ENCODE measurements around the gene DENND1A. TPM values are rescaled to one million over a fixed set of nuclear protein-coding genes. Genes with fewer than 3 reads are reported as not detected.

Gene DENND1A
- total RNA-seq, 2 experiments from 2014 or later = 12.2 to 14.5 TPM

DNA sequence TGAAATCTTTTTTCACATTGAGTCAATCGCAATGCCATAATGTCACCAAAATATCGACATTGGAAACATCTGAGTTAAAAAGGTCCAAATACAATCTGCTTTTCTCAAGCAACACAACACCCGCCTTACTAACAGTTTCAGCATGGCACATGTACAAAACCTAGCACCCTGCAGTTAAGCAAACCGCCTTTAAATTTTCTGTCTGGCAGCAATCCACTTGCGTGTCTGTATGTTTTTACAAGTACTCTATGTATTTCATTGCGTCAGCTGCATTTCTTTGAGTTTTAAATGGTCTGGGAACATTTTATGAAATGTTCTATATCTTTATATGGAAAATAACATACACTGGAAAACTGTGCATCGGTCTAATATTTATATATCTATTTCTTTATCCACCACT, 134.6 kb downstream of the DENND1A start:
- Mint-ChIP-seq H3K27ac (no peak overlapping the region), H3K9me3 (ENCODE audit: low read depth) (no peaks in the 10 kb centered on the region), H3K4me3 (no peak overlapping the region), H3K27me3 (no peaks in the 10 kb centered on the region), H3K36me3 (peaks cover 2% of the 10 kb centered on the region), H3K4me1 (peaks cover 4% of the 10 kb centered on the region)
- ATAC-seq (no peak), DNase-seq (no peak)
- CTCF ChIA-PET = no interaction called here

- H3K27me3 Mint-ChIP-seq = no peaks in the 10 kb centered on the region
- peaks cover 4% of the 10 kb centered on the region for H3K4me1 Mint-ChIP-seq
- no peak overlapping the region for H3K4me3 Mint-ChIP-seq
- CTCF ChIA-PET = no interaction called here
- ATAC-seq (no peak), DNase-seq (no peak)
- peaks cover 2% of the 10 kb centered on the region for H3K36me3 Mint-ChIP-seq
- H3K9me3 Mint-ChIP-seq (ENCODE audit: low read depth) = no peaks in the 10 kb centered on the region
- no peak overlapping the region for H3K27ac Mint-ChIP-seq
These were observed 137.4 kb downstream of the DENND1A start for GRCh38 chr9:123792501-123792900.

DNA sequence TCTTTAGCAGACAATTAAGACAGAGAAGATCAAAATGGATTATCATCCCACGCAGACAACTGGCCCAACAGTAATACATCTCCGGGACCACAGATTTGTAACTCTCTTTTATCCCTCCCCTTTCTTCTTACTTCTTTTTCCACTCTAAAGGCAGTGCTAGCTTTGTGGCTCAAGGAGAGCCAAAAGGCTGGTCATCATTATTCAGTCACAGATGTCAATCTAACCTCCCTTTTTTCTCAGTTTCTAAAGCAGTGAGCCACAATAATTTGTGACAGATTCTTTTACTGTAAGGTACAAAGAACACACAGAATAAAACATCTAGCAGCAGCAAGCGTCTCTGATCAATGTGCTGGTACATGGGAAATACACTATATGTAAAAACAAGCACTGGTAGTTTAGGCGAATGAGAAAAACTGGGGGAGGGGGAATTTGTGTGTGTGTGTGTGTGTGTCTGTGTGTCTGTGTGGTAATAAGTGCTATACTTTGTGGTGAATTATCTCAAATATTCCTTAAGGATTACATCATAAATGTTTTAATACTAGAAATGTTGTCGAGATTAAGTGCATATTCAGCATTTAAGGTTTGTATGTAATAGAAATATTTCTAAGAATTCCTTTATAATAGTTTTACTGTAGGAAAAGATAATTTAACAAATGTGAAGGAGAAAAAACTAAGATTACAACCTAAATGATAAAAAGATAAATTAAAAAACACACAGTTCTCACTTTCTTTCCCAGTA, 140.2 kb downstream of the DENND1A start:
- CTCF ChIA-PET = no interaction called here
- H3K36me3 Mint-ChIP-seq = peaks cover 2% of the 10 kb centered on the region
- H3K27ac Mint-ChIP-seq = no peak overlapping the region
- H3K4me3 Mint-ChIP-seq = no peak overlapping the region
- ATAC-seq (no peak), DNase-seq (no peak)
- H3K4me1 Mint-ChIP-seq = no peaks in the 10 kb centered on the region
- no peaks in the 10 kb centered on the region for H3K27me3 Mint-ChIP-seq
- H3K9me3 Mint-ChIP-seq (ENCODE audit: low read depth) = no peaks in the 10 kb centered on the region

DNA sequence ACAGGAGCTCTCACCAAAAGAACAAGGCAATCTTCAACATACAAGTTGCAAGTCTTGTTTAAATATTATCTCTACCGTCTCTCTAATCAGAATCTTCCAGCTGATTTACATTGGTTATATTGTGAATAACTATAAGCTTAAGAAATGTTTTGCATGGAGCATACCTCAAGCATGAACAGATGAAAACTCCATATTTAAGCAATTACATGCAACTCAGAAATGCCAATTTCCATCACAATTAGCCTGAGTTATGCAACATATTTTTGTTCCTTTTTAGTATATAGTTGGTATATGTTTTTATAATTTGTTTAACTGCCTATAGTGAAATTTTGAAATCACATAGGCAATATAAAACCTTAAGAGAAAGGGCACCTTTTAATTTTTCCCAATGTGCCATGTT, 142.5 kb downstream of the DENND1A start:
- H3K4me1 Mint-ChIP-seq = no peaks in the 10 kb centered on the region
- no peaks in the 10 kb centered on the region for H3K9me3 Mint-ChIP-seq (ENCODE audit: low read depth)
- H3K36me3 Mint-ChIP-seq = peaks cover 2% of the 10 kb centered on the region
- no peak for DNase-seq
- no peak overlapping the region for H3K4me3 Mint-ChIP-seq
- H3K27ac Mint-ChIP-seq = no peak overlapping the region
- ATAC-seq = no peak
- no peaks in the 10 kb centered on the region for H3K27me3 Mint-ChIP-seq
- CTCF ChIA-PET = no interaction called here

GRCh38 chr9:123784518-123784917, 145.4 kb downstream of the DENND1A start:
- Mint-ChIP-seq H3K27me3 (no peaks in the 10 kb centered on the region), H3K27ac (no peak overlapping the region), H3K4me1 (no peaks in the 10 kb centered on the region), H3K36me3 (no peaks in the 10 kb centered on the region), H3K4me3 (no peak overlapping the region), H3K9me3 (ENCODE audit: low read depth) (no peaks in the 10 kb centered on the region)
- DNase-seq = no peak
- CTCF ChIA-PET = no interaction called here
- ATAC-seq = no peak

GRCh38 chr9:123778232-123778902, 151.6 kb downstream of the DENND1A start:
- Mint-ChIP-seq H3K27me3 (no peaks in the 10 kb centered on the region), H3K4me3 (no peak overlapping the region), H3K4me1 (peaks cover 8% of the 10 kb centered on the region), H3K27ac (no peak overlapping the region), H3K9me3 (ENCODE audit: low read depth) (no peaks in the 10 kb centered on the region), H3K36me3 (no peaks in the 10 kb centered on the region)
- CTCF ChIA-PET = no interaction called here
- DNase-seq (no peak), ATAC-seq (no peak)

DNA sequence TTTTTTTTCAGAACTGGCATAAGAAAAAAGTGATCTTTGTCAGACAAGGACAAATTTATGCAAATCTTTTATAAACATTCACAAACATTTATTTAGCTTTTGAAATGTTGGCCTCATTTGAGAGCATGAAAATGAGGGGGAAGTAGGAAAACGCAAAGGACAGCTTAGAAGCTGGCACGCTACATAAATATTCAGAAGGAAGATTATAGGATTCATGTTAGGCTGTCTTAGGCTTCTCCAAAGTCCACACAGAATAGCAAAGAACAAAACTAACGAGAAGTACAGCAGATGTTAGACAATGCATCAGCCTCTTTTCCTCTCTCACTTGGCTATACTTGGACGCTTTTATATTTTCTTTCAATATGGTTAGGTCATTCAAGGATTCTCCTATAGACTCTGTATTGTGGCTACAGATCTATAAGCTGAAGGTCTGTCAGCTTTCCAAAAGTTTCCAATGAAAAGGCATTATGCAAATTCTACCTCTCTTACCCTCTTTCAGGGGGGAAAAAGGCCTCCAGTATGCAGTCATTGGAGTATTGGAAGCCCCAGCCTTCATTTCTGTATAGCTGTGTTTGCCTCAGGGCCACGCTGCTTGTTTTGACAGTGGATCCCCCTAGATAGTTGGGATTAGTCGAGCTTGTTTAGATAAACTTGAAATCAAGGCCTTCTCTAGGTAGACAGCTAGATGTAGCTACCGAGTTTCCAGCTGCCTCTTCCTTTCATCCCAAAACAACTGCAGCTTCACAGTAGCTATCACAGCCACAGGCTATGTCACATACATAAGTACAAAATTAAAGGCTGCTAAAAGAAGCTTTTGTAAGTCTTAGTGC, 153.0 kb downstream of the DENND1A start:
- no peak overlapping the region for H3K4me3 Mint-ChIP-seq
- no peak for DNase-seq
- no peaks in the 10 kb centered on the region for H3K36me3 Mint-ChIP-seq
- no peaks in the 10 kb centered on the region for H3K9me3 Mint-ChIP-seq (ENCODE audit: low read depth)
- H3K4me1 Mint-ChIP-seq = peaks cover 8% of the 10 kb centered on the region
- no peak overlapping the region for H3K27ac Mint-ChIP-seq
- CTCF ChIA-PET = no interaction called here
- no peak for ATAC-seq
- H3K27me3 Mint-ChIP-seq = no peaks in the 10 kb centered on the region

- DNase-seq = no peak
- Mint-ChIP-seq H3K4me3 (no peak overlapping the region), H3K4me1 (peaks cover 8% of the 10 kb centered on the region), H3K27me3 (no peaks in the 10 kb centered on the region), H3K36me3 (peaks cover 1% of the 10 kb centered on the region), H3K27ac (no peak overlapping the region), H3K9me3 (ENCODE audit: low read depth) (no peaks in the 10 kb centered on the region)
- no peak for ATAC-seq
- CTCF ChIA-PET = no interaction called here
These were observed 154.3 kb downstream of the DENND1A start for GRCh38 chr9:123775289-123776284.

DNA sequence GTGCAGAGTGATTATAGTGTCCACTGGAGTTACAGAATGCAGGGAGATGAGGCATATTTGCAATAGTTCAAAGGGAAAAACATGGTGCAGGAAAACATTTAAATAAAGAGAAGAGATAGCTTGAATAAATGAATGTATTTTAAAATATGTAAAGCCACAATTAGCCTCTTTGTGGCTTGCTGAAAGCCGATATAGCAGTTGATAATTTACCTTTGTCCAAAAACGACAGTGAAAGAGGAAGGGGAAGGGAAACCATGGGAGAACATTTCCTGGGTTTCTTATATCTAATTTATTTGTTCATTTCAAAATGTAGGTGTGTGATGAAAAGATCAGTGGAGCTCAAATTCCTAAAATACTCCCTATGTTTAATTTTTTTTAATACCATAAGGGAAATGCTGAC, 156.1 kb downstream of the DENND1A start:
- Mint-ChIP-seq H3K4me3 (no peak overlapping the region), H3K27me3 (no peaks in the 10 kb centered on the region), H3K36me3 (peaks cover 1% of the 10 kb centered on the region), H3K9me3 (ENCODE audit: low read depth) (no peaks in the 10 kb centered on the region), H3K4me1 (peaks cover 8% of the 10 kb centered on the region), H3K27ac (no peak overlapping the region)
- DNase-seq (no peak), ATAC-seq (no peak)
- CTCF ChIA-PET = interaction anchor here (1.0 kb wide), 1 partner anchor 121 kb away, joined by 3 read pairs; no protein-coding TSS in a partner anchor

DNA sequence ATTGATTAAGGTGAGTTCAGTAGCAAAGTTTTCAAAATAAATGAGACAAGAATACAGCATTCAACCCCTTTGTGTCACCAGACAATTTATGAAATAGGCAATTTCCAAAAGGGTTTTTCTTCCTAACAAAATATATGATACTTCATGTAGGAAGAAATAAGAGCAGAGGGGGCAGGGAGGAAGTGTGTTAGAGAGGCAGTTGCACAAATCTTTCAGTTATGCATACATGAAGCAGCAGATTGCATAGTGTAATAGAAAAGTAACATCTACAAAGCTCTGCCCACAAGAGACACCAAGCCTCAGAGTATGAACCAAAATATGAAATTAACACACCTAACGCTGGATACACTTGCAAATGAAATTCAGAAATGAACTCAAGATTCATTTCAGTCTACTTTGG, 157.0 kb downstream of the DENND1A start:
- CTCF ChIA-PET = interaction anchor here (1.0 kb wide), 1 partner anchor 122 kb away, joined by 3 read pairs; no protein-coding TSS in a partner anchor
- Mint-ChIP-seq H3K4me1 (peaks cover 8% of the 10 kb centered on the region), H3K9me3 (ENCODE audit: low read depth) (no peaks in the 10 kb centered on the region), H3K27ac (no peak overlapping the region), H3K4me3 (no peak overlapping the region), H3K27me3 (no peaks in the 10 kb centered on the region), H3K36me3 (peaks cover 1% of the 10 kb centered on the region)
- ATAC-seq = no peak
- DNase-seq = no peak

- Mint-ChIP-seq H3K27ac (no peak overlapping the region), H3K27me3 (no peaks in the 10 kb centered on the region), H3K36me3 (peaks cover 1% of the 10 kb centered on the region), H3K4me1 (peaks cover 8% of the 10 kb centered on the region), H3K9me3 (ENCODE audit: low read depth) (no peaks in the 10 kb centered on the region), H3K4me3 (no peak overlapping the region)
- DNase-seq (no peak), ATAC-seq (no peak)
- CTCF ChIA-PET = no interaction called here
These were observed 157.6 kb downstream of the DENND1A start for GRCh38 chr9:123772374-123772773.

DNA sequence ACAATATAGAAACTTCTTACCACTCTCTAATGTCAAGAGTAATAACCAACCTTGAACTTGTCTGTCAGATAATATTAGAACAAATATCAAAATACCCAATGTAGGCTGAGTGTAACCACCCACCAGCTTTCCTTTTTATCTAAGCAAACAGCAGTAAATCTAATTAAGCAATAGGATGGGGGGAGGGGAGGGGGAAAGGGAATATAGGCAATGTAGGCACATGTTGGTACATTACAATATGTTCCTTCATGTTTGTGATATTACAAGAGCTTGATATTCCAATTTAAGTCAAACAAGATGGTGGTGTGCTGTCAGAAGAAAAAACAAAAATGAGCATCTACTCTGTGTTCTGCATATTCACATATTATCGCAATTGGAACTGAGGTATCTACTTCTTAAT, 158.2 kb downstream of the DENND1A start:
- Mint-ChIP-seq H3K9me3 (ENCODE audit: low read depth) (no peaks in the 10 kb centered on the region), H3K36me3 (peaks cover 1% of the 10 kb centered on the region), H3K4me3 (no peak overlapping the region), H3K4me1 (peaks cover 8% of the 10 kb centered on the region), H3K27ac (no peak overlapping the region), H3K27me3 (no peaks in the 10 kb centered on the region)
- CTCF ChIA-PET = no interaction called here
- DNase-seq (no peak), ATAC-seq (no peak)

DNA sequence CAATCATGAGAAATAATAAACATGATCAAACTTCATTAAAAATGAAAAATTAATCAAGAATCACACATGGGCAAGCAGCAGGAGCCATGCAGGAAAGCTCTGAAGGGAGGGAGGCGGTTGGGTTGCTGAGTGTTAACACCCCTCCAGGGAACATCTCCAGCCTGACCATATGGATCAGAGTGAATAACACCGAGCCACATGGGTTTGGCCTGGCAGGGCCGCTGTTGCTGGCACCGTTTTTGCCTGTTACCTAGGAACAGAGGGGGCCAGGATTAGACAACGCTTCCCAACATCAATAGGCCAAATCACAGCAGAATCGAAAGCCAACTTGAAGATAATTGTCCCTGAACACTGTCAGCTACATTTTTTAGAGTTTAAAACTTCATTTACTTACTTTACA, 160.2 kb downstream of the DENND1A start:
- Mint-ChIP-seq H3K4me3 (no peak overlapping the region), H3K4me1 (no peaks in the 10 kb centered on the region)

More for the DNA sequence above, 160.2 kb downstream of the DENND1A start:
- Mint-ChIP-seq H3K27me3 (no peaks in the 10 kb centered on the region), H3K27ac (no peak overlapping the region), H3K36me3 (peaks cover 1% of the 10 kb centered on the region), H3K9me3 (ENCODE audit: low read depth) (no peaks in the 10 kb centered on the region)
- CTCF ChIA-PET = interaction anchor here (0.6 kb wide), 1 partner anchor 206 kb away, joined by 3 read pairs; no protein-coding TSS in a partner anchor
- DNase-seq (no peak), ATAC-seq (no peak)
